Activated CD4-positive, alpha-beta T cell treated with anti-CD3 and anti-CD28 coated beads, Interleukin-2, amount 10 ng/mL, durations not matched to agents 24 days and 14 days (primary cell): ENCODE results near the gene NBL1. TPM values are rescaled to one million over a fixed set of nuclear protein-coding genes. Genes with fewer than 3 reads are reported as not detected.

ENCODE experiments used
- DNase-seq: peaks from one replicate; pipeline ENCODE4 v3.0.0; 2022
- H3K27ac Mint-ChIP-seq: one replicate; pipeline ENCODE4 v1.8.0; 2022; ENCODE audit warnings: mild to moderate bottlenecking, mixed read lengths
- H3K27me3 Mint-ChIP-seq: one replicate; pipeline ENCODE4 v1.8.0; 2022; ENCODE audit warnings: mixed read lengths
- H3K36me3 Mint-ChIP-seq: one replicate; pipeline ENCODE4 v1.8.0; 2022; ENCODE audit warnings: low read depth, mild to moderate bottlenecking, mixed read lengths
- H3K4me1 Mint-ChIP-seq: one replicate; pipeline ENCODE4 v1.8.0; 2021; ENCODE audit warnings: mixed read lengths
- H3K4me3 Mint-ChIP-seq: one replicate; pipeline ENCODE4 v1.8.0; 2022; ENCODE audit warnings: mild to moderate bottlenecking, moderate library complexity, mixed read lengths
- H3K9me3 Mint-ChIP-seq: one replicate; pipeline ENCODE4 v1.8.0; 2021; ENCODE audit warnings: mixed read lengths
- intact Hi-C: fragments of 100-400 bp; cut with micrococcal nuclease; formaldehyde crosslinking; loops from one replicate; pipeline ENCODE4 v1.15.1; 2023
- total RNA-seq: library from RNA; stranded (reverse); gene quantifications from 2 replicates; pipeline ENCODE4 v1.2.3, GENCODE V29; 2022

The NBL1 gene
- total RNA-seq, 1 donor from 2014 or later = 54.1 TPM

DNA sequence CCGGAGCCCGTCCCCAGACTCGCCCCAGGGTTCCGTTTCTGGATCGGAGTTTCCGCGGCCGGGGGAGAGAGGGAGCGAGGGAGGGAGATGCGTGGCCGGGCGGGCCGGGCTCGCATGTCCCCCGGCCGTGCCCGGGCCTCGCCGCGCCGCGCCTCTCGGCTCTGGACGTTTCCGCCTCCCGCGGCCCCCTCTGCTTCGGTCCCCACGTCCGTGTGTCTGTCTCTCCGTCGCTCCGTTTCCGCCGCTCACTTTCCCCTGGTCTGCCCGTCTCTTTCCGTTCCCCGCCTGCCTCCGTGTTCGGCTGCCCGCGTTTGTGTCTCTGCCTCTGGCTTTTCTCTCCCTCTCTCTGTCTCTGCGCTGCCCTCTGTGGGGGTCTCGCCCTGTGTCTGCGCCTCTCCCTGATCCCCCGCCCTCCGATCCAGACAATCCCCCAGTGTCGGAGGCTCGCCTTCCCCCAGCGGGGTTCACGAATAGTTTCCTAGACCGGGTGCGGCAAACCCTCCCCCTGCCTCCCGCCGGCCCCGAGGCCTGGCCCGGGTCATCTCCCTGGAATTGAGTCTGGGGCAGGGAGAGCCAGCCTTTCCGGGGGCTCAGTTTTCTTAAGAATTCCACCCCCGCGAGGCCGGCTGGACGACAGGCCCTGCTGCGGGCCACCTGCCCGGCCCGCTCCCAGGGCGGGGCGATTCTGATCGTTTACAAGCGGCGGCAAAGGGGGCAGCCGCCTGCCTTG is 735 bp downstream of the NBL1 start:
- Mint-ChIP-seq H3K4me3 (peak overlapping the region; percentile 98), H3K36me3 (no peaks in the 10 kb centered on the region), H3K27ac (peak overlapping the region; percentile 88)

DNA sequence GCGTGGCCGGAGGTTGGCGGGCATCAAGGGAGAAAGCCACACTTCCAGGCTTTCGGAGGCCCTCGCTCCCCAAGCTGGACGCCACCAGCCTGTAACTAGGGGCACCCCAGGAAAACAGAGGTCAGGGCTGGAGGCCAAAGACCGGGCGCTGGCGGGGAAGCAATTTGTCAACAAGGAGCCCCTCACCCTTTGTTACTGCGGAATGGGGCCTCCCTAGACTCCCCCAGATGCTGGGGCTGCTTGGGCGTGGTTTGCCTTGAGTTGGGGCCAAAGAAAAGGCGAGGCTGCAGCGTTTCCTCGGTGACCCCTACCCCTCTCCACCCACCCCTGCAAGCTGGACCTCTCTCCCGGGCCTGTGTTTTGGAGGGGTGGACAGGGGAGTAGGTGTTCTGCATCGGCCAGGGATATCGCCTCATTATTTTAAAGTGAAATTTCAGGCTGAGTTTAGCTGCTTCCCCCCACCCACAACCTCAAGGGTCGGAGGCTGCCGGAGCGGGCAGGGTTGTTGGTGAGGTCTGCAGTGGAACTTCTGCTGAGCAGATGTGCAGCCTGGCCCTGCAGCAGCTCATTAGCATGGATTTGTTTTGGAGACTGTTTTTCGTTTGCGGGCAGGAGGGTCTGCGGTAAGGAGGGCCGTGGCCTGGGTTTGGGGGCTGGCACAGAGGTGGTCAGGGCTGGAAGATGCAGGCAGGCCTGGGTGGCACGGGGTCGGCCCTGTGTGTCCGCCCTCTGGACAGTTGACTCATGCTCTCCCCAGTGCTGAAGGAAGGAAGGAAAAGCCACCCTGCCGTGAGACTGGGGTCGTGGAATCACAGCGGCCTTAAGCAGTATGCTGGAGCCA is 1.5 kb downstream of the NBL1 start:
- no peaks in the 10 kb centered on the region for H3K36me3 Mint-ChIP-seq
- H3K27ac Mint-ChIP-seq = peak overlapping the region; percentile 15
- H3K27me3 Mint-ChIP-seq = peaks cover 19% of the 10 kb centered on the region
- intact Hi-C loops = loop anchor here (2.0 to 10.0 kb wide), 3 partner anchors 49 to 391 kb away; partner anchors contain the start of genes CAPZB, EMC1 and MRTO4
- H3K4me3 Mint-ChIP-seq = peak overlapping the region; percentile 98
- H3K9me3 Mint-ChIP-seq = no peaks in the 10 kb centered on the region
- no peak for DNase-seq
- peaks cover 32% of the 10 kb centered on the region for H3K4me1 Mint-ChIP-seq

More for the DNA sequence above, 735 bp downstream of the NBL1 start:
- Mint-ChIP-seq H3K9me3 (no peaks in the 10 kb centered on the region), H3K27me3 (peaks cover 19% of the 10 kb centered on the region), H3K4me1 (peaks cover 30% of the 10 kb centered on the region)
- intact Hi-C loops = loop anchor here (2.0 to 10.0 kb wide), 3 partner anchors 48 to 390 kb away; partner anchors contain the start of genes CAPZB, EMC1 and MRTO4
- DNase-seq = peak; percentile 88

DNA sequence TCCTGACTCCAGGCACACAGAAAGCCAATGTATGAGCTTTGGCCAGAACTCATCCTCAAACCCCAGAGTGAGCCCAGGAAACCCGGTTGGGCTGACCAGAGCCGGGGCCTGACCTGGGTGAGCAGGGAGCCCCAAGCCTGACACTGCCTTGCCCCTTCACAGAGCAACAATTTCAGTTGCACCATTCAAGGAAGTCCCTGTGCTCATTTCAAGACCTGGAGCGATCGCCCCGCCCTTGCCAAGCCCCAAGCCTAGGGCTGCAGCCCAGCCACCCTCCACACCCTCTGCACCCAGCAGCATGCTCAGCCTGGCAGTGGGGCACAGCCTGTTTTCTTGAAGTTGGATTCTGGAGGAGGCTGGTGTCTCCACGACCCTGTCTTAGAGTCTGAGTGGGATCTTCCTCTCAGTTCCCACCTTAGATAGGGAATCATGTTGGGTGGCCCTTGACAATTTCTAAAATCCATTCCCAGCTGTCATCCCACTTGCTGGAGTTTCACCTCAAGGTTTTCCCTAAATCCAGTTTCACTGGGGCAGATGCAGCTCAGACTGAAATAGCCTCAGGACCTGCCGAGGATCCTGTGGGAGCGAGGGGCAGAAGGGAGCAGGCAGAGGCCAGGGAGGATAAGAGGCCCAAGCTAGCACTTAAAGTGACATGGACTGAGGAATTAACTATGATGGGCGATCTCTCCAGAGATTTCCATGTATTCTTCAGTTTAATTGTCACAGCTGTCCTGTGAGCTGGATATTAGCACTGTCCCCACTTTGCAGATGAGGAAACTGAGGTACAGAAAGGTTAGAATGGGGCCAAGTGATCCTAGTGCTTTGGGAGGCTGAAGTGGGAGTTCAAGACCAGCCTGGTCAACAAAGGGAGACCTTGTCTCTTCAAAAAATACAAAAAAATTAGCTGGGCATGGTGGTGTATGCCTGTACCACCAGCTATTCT is 2.5 kb downstream of the NBL1 start:
- H3K27me3 Mint-ChIP-seq = peaks cover 12% of the 10 kb centered on the region
- H3K4me1 Mint-ChIP-seq = peaks cover 34% of the 10 kb centered on the region
- H3K27ac Mint-ChIP-seq = no peak overlapping the region
- peak; percentile 71 for DNase-seq
- H3K9me3 Mint-ChIP-seq = no peaks in the 10 kb centered on the region
- peak overlapping the region; percentile 98 for H3K4me3 Mint-ChIP-seq
- intact Hi-C loops = loop anchor here (10.0 kb wide), 1 partner anchor 392 kb away; the partner anchor contains the start of genes EMC1 and MRTO4
- no peaks in the 10 kb centered on the region for H3K36me3 Mint-ChIP-seq

DNA sequence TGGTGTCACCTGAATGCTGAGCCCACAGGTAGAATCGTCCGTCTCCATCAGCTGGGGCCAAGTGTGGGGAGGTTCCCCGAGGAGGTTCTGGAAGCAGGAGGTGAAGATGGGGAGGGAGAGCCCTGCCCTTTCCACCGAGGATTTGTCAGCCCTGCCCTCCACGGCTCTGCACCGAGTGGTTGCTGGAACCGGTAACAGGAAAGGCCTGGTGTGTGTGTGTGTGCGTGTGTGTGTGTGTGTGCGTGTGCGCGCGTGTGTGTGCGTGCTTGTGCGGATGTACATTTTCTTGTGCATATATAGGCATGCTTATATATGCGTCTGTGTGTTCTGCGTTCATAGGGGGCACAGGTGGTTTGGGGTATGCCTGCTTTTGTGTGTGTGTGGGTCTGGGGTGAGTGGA is 3.5 kb downstream of the NBL1 start:
- peak overlapping the region; percentile 98 for H3K4me3 Mint-ChIP-seq
- peak overlapping the region; percentile 46 for H3K27ac Mint-ChIP-seq
- H3K9me3 Mint-ChIP-seq = no peaks in the 10 kb centered on the region
- peaks cover 8% of the 10 kb centered on the region for H3K27me3 Mint-ChIP-seq
- intact Hi-C loops = loop anchor here (10.0 kb wide), 1 partner anchor 393 kb away; the partner anchor contains the start of genes EMC1 and MRTO4
- peaks cover 34% of the 10 kb centered on the region for H3K4me1 Mint-ChIP-seq
- no peaks in the 10 kb centered on the region for H3K36me3 Mint-ChIP-seq
- peak; percentile 79 for DNase-seq

DNA sequence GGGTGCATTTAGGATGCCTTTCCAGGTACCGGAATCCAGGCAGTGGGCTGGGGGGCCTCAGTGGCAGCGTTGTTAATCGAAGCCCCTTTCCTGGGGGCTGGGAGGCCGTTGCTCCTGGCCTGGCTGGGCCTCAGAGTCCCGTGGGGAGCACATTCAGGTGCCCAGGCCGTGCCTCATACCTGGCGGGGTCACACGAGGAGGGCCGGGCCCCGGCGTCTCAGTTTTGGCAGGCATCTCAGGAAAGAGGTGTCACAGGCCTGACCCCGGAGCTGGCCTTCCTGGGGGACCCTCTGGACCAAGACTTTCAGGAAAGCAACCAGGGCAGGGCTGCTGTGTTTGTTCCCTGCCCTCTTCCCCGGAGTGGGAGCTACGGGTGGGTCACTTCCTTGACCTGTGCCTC is 4.1 kb downstream of the NBL1 start:
- Mint-ChIP-seq H3K27me3 (peaks cover 3% of the 10 kb centered on the region), H3K27ac (no peak overlapping the region), H3K4me1 (peaks cover 31% of the 10 kb centered on the region), H3K36me3 (no peaks in the 10 kb centered on the region), H3K4me3 (peak overlapping the region; percentile 98), H3K9me3 (no peaks in the 10 kb centered on the region)
- no peak for DNase-seq
- intact Hi-C loops = loop anchor here (10.0 kb wide), 1 partner anchor 393 kb away; the partner anchor contains the start of genes EMC1 and MRTO4

DNA sequence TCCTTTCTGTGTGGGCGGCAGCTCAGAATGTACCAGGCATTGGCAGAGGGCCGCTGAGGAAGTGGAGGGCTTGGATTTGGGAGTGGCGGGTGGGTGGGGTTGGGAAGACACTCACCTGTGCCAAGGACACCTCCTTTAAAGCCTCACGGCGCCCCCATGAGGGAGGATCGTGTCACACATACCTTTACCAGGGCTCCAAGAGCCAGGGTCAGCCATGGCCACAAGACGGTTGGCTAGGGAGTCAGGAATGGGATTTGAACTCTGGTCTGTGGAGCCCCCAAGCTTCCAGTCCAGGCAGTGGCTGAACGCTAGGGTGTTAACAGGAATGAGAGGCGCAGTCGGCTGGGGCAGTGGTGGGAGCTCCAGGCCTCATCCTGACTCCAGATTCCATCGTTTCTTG is 4.6 kb downstream of the NBL1 start:
- H3K9me3 Mint-ChIP-seq = no peaks in the 10 kb centered on the region
- no peak overlapping the region for H3K4me3 Mint-ChIP-seq
- H3K27ac Mint-ChIP-seq = no peak overlapping the region
- H3K27me3 Mint-ChIP-seq = no peaks in the 10 kb centered on the region
- intact Hi-C loops = loop anchor here (10.0 kb wide), 1 partner anchor 394 kb away; the partner anchor contains the start of genes EMC1 and MRTO4
- H3K36me3 Mint-ChIP-seq = no peaks in the 10 kb centered on the region
- no peak for DNase-seq
- H3K4me1 Mint-ChIP-seq = peaks cover 31% of the 10 kb centered on the region

DNA sequence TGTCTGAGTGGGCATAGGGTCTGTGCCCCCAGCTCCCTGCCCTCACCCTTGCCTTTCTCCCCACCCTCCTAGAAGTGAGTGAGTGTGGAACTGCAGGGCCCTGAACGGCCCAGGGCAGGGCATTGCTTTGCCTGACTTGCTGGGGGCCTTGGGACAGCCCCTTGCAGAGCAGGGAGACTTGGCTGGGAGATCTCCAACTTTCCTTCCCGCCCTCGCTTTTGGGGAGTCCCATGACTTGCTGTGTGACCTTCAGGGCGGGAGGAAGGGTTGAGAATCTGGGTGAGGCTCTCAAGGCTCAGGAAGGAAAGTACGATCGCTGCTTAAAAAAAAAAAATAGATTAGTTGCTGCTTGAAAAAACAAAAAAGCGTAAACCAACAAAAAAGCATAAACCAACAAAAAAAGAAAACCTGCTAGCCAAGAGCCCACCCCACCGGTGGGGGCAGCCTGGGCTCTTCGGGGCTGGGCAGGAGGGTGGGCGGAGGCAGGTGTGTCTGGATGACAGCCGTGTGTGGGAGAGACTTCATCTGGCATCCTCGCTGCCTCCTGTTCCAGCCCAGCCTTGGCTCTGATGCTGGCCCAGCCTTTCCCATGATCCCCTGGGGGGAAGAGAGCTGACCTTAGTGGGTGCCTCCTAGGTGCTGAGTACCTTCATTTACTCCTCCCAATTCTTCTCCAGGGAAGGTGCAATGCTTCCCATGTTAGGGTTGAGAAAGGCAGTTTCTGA is 6.5 kb downstream of the NBL1 start:
- no peak overlapping the region for H3K4me3 Mint-ChIP-seq
- no peaks in the 10 kb centered on the region for H3K9me3 Mint-ChIP-seq
- no peak overlapping the region for H3K27ac Mint-ChIP-seq
- intact Hi-C loops = no loop called here
- DNase-seq = no peak
- H3K27me3 Mint-ChIP-seq = no peaks in the 10 kb centered on the region
- no peaks in the 10 kb centered on the region for H3K36me3 Mint-ChIP-seq
- peaks cover 34% of the 10 kb centered on the region for H3K4me1 Mint-ChIP-seq

DNA sequence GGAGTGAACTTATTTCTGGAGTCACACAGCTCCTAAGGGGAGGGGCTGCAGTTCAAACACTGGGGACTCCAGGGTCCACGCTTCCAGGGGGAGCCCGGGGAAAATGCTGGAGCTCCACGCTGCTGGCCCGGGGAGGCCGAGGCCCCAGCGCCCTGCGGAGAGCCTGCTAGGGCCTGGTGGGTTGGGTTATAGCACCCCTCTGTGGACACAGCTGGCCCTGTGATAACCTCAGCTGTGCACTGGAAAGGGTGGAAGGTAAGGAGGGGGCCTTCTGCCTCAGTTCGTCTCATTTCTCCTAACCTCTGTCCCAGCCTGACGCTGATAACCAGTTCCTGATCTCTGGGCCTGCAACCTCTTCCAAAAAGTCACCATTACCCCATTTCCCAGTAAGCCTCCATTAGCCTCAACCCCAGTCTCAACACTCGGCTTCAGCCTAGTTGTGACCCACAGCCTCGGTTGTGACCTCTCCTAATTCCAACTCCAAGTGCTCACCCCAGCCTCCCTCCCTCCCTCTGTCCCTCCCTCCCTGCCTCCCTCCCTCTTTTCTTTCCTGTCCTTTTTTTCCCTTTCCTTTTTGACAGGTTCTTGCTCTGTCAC is 7.1 kb downstream of the NBL1 start:
- Mint-ChIP-seq H3K36me3 (peaks cover 1% of the 10 kb centered on the region), H3K4me1 (peaks cover 31% of the 10 kb centered on the region), H3K27me3 (no peaks in the 10 kb centered on the region), H3K27ac (no peak overlapping the region), H3K4me3 (no peak overlapping the region), H3K9me3 (no peaks in the 10 kb centered on the region)
- intact Hi-C loops = no loop called here
- DNase-seq = peak; percentile 83

DNA sequence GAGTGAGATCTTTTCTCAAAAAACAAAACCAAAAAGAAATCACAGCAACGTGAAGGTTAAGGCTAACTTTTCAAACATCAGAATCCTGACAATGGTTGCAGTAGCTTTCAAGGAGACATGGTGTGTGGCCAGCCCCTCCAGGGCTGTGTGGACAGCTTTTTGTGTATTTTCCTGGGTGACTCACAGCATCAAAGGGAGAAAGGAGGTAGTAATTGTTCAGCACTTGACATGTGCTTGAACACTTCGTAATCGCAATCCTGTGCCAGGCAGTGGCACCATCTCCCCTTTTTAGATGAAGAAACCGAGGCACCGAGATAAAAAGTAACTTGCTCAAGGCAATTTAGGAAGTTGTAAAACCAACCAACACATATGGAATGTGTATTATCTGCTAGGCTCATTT is 10.3 kb downstream of the NBL1 start:
- intact Hi-C loops = no loop called here
- Mint-ChIP-seq H3K36me3 (peaks cover 4% of the 10 kb centered on the region), H3K4me1 (peaks cover 18% of the 10 kb centered on the region), H3K9me3 (no peaks in the 10 kb centered on the region), H3K27ac (no peak overlapping the region), H3K27me3 (no peaks in the 10 kb centered on the region), H3K4me3 (no peak overlapping the region)
- no peak for DNase-seq

DNA sequence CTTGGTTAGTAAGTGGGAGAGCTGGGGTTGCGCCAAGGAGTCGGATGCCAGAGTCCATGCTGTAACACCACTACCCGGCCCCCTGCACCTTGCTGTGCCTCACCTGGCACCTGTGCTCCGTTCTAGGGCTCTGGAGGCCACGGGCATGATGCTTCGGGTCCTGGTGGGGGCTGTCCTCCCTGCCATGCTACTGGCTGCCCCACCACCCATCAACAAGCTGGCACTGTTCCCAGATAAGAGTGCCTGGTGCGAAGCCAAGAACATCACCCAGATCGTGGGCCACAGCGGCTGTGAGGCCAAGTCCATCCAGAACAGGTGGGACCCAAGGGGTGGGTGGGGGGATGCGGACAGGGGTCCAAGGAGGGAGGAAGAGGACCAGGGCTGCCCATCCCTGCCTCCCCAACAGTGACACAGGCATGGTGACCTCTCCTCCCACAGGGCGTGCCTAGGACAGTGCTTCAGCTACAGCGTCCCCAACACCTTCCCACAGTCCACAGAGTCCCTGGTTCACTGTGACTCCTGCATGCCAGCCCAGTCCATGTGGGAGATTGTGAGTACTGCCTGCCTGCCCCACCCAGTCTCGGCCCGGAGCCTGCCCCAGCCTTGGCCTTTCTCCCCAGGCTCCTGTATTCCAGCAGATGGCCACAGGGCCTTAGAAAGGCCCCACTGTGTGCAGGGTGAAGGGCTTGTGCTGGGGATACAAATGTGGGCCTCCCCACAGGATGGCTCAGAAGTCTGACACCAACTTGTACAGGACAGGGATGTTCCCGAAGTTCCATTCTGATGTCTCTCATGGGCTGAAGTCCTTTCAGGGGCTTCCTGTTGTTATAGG is 11.0 kb downstream of the NBL1 start:
- Mint-ChIP-seq H3K9me3 (no peaks in the 10 kb centered on the region), H3K27ac (no peak overlapping the region)
- intact Hi-C loops = no loop called here

DNA sequence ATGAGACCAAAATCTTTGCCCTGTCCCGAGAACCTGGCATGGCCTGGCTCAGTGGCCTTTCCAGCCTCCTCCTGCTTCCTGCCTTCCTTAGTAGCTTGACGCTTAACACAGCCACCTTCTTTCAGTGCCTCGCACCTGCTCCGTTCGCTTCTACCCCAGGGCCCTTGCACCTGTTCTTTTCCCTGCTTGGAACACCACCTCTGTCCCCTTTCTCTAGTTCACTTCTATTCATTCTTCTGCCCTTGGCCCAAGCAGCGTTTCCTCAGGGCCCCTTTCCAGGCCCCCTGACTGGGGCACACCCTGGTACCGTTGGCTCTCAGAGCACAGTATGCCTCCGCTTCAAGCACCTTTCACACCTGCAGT is 11.6 kb downstream of the NBL1 start:
- intact Hi-C loops = no loop called here
- H3K27me3 Mint-ChIP-seq = peaks cover 3% of the 10 kb centered on the region
- peaks cover 4% of the 10 kb centered on the region for H3K36me3 Mint-ChIP-seq
- peak overlapping the region; percentile 32 for H3K27ac Mint-ChIP-seq
- H3K4me1 Mint-ChIP-seq = peaks cover 22% of the 10 kb centered on the region
- H3K9me3 Mint-ChIP-seq = no peaks in the 10 kb centered on the region
- DNase-seq = no peak
- H3K4me3 Mint-ChIP-seq = no peak overlapping the region

More for the DNA sequence above, 11.0 kb downstream of the NBL1 start:
- DNase-seq = no peak
- Mint-ChIP-seq H3K27me3 (peaks cover 3% of the 10 kb centered on the region), H3K4me1 (peaks cover 20% of the 10 kb centered on the region), H3K4me3 (no peak overlapping the region), H3K36me3 (peaks cover 4% of the 10 kb centered on the region)
